ENCODE measurements around the gene TMPRSS6. TPM values are rescaled to one million over a fixed set of nuclear protein-coding genes. Genes with fewer than 3 reads are reported as not detected.

Gene TMPRSS6
- total and polyA plus RNA-seq, 2 of the 13 experiments (the other 11 are each of a cell fraction or from before 2014, with no cell fraction given) = 4.2 to 4.8 TPM

DNA sequence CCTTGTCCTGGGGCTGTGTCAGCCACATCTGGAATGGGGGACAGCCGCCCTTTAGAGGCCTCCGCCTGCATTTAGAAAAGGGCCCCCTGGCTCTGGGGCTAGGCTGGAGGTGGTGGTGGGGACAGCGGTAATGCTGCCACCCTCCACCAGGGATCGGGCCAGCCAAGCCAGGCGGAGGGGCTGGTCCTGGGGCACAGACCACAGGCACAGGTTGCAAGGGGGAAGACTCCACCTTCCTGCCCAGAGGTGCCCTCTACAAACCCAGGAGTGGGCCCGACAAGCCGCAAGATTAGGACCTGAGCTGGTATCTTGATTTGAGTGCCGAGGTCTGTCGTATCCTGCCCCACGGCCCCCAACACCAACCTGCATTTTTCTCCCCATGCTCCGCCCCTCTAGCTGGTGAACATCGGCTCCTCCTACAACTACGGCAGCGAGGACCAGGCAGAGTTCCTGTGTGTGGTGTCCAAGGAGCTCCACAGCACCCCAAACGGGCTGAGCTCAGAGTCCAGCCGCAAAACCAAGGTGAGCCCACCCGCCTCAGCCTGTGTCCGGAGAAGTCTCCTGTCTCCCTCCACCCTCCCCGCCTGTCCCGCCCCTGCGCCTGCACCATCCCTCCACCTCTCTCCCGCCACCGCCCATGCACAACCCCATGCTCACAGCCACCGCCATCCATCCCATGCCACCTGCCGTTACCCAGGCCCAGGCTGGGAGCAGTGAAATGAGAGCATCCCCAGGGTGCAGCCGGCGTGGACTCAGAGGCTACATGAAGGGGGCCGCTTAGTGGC is 50.4 kb downstream of the TMPRSS6 start (continued):
- TF ChIP-seq, protein P1, sequence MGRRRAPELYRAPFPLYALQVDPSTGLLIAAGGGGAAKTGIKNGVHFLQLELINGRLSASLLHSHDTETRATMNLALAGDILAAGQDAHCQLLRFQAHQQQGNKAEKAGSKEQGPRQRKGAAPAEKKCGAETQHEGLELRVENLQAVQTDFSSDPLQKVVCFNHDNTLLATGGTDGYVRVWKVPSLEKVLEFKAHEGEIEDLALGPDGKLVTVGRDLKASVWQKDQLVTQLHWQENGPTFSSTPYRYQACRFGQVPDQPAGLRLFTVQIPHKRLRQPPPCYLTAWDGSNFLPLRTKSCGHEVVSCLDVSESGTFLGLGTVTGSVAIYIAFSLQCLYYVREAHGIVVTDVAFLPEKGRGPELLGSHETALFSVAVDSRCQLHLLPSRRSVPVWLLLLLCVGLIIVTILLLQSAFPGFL (CRISPR knock-in tag; IDR thresholded peaks at IDR 0.05) = no peak
- TF ChIP-seq, protein P2, sequence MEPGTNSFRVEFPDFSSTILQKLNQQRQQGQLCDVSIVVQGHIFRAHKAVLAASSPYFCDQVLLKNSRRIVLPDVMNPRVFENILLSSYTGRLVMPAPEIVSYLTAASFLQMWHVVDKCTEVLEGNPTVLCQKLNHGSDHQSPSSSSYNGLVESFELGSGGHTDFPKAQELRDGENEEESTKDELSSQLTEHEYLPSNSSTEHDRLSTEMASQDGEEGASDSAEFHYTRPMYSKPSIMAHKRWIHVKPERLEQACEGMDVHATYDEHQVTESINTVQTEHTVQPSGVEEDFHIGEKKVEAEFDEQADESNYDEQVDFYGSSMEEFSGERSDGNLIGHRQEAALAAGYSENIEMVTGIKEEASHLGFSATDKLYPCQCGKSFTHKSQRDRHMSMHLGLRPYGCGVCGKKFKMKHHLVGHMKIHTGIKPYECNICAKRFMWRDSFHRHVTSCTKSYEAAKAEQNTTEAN (CRISPR knock-in tag; conservative IDR thresholded peaks at IDR 0.05) = no peak
- TF ChIP-seq, protein P3, sequence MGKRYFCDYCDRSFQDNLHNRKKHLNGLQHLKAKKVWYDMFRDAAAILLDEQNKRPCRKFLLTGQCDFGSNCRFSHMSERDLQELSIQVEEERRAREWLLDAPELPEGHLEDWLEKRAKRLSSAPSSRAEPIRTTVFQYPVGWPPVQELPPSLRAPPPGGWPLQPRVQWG (CRISPR knock-in tag; IDR thresholded peaks at IDR 0.05; ENCODE audit: borderline replicate concordance, low read depth) = no peak
- TF ChIP-seq ZNF232 (CRISPR knock-in tag; IDR thresholded peaks at IDR 0.05; ENCODE audit: borderline replicate concordance) = no peak
- TF ChIP-seq ZNF10 (CRISPR knock-in tag; IDR thresholded peaks at IDR 0.05; ENCODE audit: borderline replicate concordance, low read depth) = no peak
- no peak for TF ChIP-seq CENPT (CRISPR knock-in tag; IDR thresholded peaks at IDR 0.05; ENCODE audit: low read depth)
- TF ChIP-seq RFX5 (IDR thresholded peaks at IDR 0.05; ENCODE audit: low read depth, low read length) = no peak
- no peak for TF ChIP-seq MAFG (CRISPR knock-in tag; IDR thresholded peaks at IDR 0.05)
- TF ChIP-seq ZFP37 (CRISPR knock-in tag; IDR thresholded peaks at IDR 0.05; ENCODE audit: borderline replicate concordance) = no peak
